ENCODE data around the gene MUSTN1. TPM values are rescaled to one million over a fixed set of nuclear protein-coding genes. Genes with fewer than 3 reads are reported as not detected.

MUSTN1 gene
- total RNA-seq, 1 experiment from 2014 or later = 0.49 TPM

DNA sequence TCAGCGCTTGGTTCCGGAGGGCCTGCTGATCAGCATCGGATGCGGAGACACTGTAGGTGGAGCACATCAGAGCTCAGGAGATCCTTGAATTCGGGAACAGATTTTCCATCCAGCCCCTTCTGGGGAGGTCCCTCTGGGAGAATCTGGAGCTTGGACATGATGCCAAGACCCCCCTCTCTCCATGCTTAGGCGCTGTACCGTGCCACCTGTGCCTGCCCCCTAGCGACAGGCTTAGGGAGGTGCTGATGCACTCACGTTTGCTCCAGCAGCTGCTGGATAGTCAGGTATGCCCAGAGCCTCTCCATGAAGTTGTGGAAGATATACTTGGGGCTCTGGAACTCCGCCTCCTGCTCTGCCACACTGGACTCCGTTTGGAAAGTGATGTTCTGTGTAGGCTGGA, 14.1 kb downstream of the MUSTN1 start:
- in situ Hi-C loops (cut with HindIII; ENCODE audit: low pct_unique_long_range_greater_than_20kb, low sequenced_read_pairs) = no loop called here
- intact Hi-C loops (cut with micrococcal nuclease; ENCODE audit: unreplicated experiment) = loop anchor here (10.0 kb wide), 1 partner anchor 76 kb away; no protein-coding TSS in a partner anchor
- DNase-seq (ENCODE audit: low read depth, low spot score) (no peak), ATAC-seq (peak; percentile 82)
- BruUV-seq (replicated peaks) = no TSS peak
- CTCF ChIA-PET = interaction anchor here (0.6 to 0.9 kb wide), 5 partner anchors 8 to 262 kb away, joined by 3 to 7 read pairs (median 5); no protein-coding TSS in a partner anchor
- POLR2A ChIA-PET = no interaction called here
- TF ChIP-seq, protein P1, sequence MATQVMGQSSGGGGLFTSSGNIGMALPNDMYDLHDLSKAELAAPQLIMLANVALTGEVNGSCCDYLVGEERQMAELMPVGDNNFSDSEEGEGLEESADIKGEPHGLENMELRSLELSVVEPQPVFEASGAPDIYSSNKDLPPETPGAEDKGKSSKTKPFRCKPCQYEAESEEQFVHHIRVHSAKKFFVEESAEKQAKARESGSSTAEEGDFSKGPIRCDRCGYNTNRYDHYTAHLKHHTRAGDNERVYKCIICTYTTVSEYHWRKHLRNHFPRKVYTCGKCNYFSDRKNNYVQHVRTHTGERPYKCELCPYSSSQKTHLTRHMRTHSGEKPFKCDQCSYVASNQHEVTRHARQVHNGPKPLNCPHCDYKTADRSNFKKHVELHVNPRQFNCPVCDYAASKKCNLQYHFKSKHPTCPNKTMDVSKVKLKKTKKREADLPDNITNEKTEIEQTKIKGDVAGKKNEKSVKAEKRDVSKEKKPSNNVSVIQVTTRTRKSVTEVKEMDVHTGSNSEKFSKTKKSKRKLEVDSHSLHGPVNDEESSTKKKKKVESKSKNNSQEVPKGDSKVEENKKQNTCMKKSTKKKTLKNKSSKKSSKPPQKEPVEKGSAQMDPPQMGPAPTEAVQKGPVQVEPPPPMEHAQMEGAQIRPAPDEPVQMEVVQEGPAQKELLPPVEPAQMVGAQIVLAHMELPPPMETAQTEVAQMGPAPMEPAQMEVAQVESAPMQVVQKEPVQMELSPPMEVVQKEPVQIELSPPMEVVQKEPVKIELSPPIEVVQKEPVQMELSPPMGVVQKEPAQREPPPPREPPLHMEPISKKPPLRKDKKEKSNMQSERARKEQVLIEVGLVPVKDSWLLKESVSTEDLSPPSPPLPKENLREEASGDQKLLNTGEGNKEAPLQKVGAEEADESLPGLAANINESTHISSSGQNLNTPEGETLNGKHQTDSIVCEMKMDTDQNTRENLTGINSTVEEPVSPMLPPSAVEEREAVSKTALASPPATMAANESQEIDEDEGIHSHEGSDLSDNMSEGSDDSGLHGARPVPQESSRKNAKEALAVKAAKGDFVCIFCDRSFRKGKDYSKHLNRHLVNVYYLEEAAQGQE (IDR thresholded peaks at IDR 0.05; ENCODE audit: insufficient read depth in 1 of 2, low read depth in 2 of 2, low read length in 1 of 2) = no peak
- TF ChIP-seq, protein P2, sequence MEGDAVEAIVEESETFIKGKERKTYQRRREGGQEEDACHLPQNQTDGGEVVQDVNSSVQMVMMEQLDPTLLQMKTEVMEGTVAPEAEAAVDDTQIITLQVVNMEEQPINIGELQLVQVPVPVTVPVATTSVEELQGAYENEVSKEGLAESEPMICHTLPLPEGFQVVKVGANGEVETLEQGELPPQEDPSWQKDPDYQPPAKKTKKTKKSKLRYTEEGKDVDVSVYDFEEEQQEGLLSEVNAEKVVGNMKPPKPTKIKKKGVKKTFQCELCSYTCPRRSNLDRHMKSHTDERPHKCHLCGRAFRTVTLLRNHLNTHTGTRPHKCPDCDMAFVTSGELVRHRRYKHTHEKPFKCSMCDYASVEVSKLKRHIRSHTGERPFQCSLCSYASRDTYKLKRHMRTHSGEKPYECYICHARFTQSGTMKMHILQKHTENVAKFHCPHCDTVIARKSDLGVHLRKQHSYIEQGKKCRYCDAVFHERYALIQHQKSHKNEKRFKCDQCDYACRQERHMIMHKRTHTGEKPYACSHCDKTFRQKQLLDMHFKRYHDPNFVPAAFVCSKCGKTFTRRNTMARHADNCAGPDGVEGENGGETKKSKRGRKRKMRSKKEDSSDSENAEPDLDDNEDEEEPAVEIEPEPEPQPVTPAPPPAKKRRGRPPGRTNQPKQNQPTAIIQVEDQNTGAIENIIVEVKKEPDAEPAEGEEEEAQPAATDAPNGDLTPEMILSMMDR (IDR thresholded peaks at IDR 0.05) = peak; percentile 85
- H3K36me3 ChIP-seq (ENCODE audit: control insufficient read depth, insufficient read depth, low read length) = no peaks in the 10 kb centered on the region
- no peak overlapping the region for H3K27ac ChIP-seq (ENCODE audit: low read length)
- H3K4me3 ChIP-seq (ENCODE audit: low read depth in 2 of 2, low read length in 2 of 2) = no peak overlapping the region
- H3K4me1 ChIP-seq (ENCODE audit: control insufficient read depth, insufficient read depth, low read length) = no peaks in the 10 kb centered on the region
- H3K9me3 ChIP-seq (ENCODE audit: control insufficient read depth, insufficient read depth, low read depth, low read length) = no peaks in the 10 kb centered on the region
- no peaks in the 10 kb centered on the region for H3K27me3 ChIP-seq (ENCODE audit: control insufficient read depth, insufficient read depth, low read length)

DNA sequence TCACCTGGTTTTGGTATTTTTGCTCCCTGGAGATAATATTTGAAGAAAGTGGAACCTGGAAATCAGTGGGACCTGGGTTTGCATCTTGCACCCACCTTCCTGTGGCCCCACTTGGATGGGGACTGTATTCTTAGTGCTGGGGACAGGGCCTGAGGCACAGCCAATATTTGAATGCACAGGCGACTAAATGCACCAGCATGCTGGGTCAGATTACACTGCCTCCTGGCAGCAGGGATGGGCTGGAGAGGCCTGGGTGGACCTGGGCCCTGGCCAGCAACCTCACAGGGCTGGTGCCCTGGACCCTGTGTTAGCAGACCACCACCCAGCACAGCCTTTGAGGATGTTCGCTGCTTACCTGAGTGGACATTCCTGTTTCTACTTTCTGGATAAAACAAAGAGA, 14.9 kb downstream of the MUSTN1 start:
- in situ Hi-C loops (cut with HindIII; ENCODE audit: low pct_unique_long_range_greater_than_20kb, low sequenced_read_pairs) = no loop called here
- no peaks in the 10 kb centered on the region for H3K27me3 ChIP-seq (ENCODE audit: control insufficient read depth, insufficient read depth, low read length)

More for the DNA sequence above, 14.9 kb downstream of the MUSTN1 start:
- Histone ChIP-seq H3K4me3 (ENCODE audit: low read depth in 2 of 2, low read length in 2 of 2) (no peak overlapping the region), H3K27ac (ENCODE audit: low read length) (no peak overlapping the region), H3K9me3 (ENCODE audit: control insufficient read depth, insufficient read depth, low read depth, low read length) (no peaks in the 10 kb centered on the region), H3K4me1 (ENCODE audit: control insufficient read depth, insufficient read depth, low read length) (no peaks in the 10 kb centered on the region), H3K36me3 (ENCODE audit: control insufficient read depth, insufficient read depth, low read length) (no peaks in the 10 kb centered on the region)
- ATAC-seq (no peak), DNase-seq (ENCODE audit: low read depth, low spot score) (no peak)
- intact Hi-C loops (cut with micrococcal nuclease; ENCODE audit: unreplicated experiment) = loop anchor here (10.0 kb wide), 1 partner anchor 75 kb away; no protein-coding TSS in a partner anchor
- ChIA-PET POLR2A (no interaction called here), CTCF (interaction anchor here (0.7 kb wide), 1 partner anchor 10 kb away, joined by 3 read pairs; no protein-coding TSS in a partner anchor)
- no TSS peak for BruUV-seq (replicated peaks)
- TF ChIP-seq, protein P1 (IDR thresholded peaks at IDR 0.05; ENCODE audit: insufficient read depth in 1 of 2, low read depth in 2 of 2, low read length in 1 of 2) = no peak
- TF ChIP-seq, protein P2 (IDR thresholded peaks at IDR 0.05) = no peak
